HL-60 (cell line): ENCODE data around the gene RAPGEF4.

Experiments used
- DNase-seq, 2 experiments: peaks; one replicate each; pipeline ENCODE4 v3.0.0-alpha.2; 2010 to 2020; ENCODE audit warnings: low read depth in 1 of 2, low spot score in 1 of 2
- H3K27ac ChIP-seq: fragments of 250-450 bp; sonication (Bioruptor Pico); replicated peaks from 2 replicates; pipeline ENCODE4 v1.5.1; 2020; ENCODE audit warnings: mild to moderate bottlenecking, moderate library complexity
- H3K27me3 ChIP-seq: fragments of 250-450 bp; sonication (Bioruptor Pico); 2 replicates; pipeline ENCODE4 v1.5.1; 2021; ENCODE audit warnings: mild to moderate bottlenecking, moderate library complexity; ENCODE audit not compliant: insufficient read depth, poor library complexity, severe bottlenecking
- H3K4me3 ChIP-seq: replicated peaks from 2 replicates; pipeline ENCODE4 v1.5.1; 2011; ENCODE audit warnings: mild to moderate bottlenecking, control low read depth, low read length; ENCODE audit not compliant: insufficient read depth
- GABPA ChIP-seq: IDR thresholded peaks from 2 replicates; pipeline ENCODE4 v1.6.1; 2012; ENCODE audit warnings: low read depth
- POLR2AphosphoS5 ChIP-seq: IDR thresholded peaks from 2 replicates; pipeline ENCODE4 v1.6.1; 2012; ENCODE audit warnings: low read depth
- REST ChIP-seq: IDR thresholded peaks from 2 replicates; pipeline ENCODE4 v1.6.1; 2012; ENCODE audit warnings: low read depth; ENCODE audit not compliant: insufficient replicate concordance
- SPI1 ChIP-seq: IDR thresholded peaks from 2 replicates; pipeline ENCODE4 v1.6.1; 2012; ENCODE audit warnings: low read depth, mild to moderate bottlenecking, borderline replicate concordance
- TF ChIP-seq, protein P1 (sequence below): IDR thresholded peaks from one replicate; pipeline ENCODE4 v1.5.1; 2011; ENCODE audit warnings: low read length, control low read depth, inconsistent platforms; ENCODE audit not compliant: insufficient read depth

The RAPGEF4 gene

DNA sequence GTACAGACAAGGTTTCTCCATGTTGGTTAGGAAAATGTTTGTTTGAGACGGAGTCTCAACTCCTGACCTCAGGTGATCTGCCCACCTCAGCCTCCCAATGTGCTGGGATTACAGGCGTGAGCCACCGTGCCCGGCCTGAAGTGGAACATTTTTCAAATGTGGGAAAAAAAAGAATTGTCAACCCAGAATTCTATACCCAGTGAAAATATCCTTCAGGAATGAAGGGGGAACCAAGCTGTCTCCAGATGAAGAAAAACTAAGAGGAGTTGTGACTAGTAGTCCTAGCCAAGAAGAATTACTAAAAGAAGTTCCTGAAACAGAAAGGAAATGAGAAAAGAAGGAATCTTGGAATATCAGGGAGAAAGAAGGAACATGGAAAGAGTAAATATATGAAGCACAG, 25.7 kb downstream of the RAPGEF4 start:
- H3K4me3 ChIP-seq, result no peak overlapping the region
- no peaks in the 10 kb centered on the region for H3K27me3 ChIP-seq
- DNase-seq, result no peak
- H3K27ac ChIP-seq, result no peak overlapping the region
- TF ChIP-seq REST (no peak), SPI1 (no peak), GABPA (no peak), POLR2AphosphoS5 (no peak)
- TF ChIP-seq, protein P1, sequence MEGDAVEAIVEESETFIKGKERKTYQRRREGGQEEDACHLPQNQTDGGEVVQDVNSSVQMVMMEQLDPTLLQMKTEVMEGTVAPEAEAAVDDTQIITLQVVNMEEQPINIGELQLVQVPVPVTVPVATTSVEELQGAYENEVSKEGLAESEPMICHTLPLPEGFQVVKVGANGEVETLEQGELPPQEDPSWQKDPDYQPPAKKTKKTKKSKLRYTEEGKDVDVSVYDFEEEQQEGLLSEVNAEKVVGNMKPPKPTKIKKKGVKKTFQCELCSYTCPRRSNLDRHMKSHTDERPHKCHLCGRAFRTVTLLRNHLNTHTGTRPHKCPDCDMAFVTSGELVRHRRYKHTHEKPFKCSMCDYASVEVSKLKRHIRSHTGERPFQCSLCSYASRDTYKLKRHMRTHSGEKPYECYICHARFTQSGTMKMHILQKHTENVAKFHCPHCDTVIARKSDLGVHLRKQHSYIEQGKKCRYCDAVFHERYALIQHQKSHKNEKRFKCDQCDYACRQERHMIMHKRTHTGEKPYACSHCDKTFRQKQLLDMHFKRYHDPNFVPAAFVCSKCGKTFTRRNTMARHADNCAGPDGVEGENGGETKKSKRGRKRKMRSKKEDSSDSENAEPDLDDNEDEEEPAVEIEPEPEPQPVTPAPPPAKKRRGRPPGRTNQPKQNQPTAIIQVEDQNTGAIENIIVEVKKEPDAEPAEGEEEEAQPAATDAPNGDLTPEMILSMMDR, result no peak

DNA sequence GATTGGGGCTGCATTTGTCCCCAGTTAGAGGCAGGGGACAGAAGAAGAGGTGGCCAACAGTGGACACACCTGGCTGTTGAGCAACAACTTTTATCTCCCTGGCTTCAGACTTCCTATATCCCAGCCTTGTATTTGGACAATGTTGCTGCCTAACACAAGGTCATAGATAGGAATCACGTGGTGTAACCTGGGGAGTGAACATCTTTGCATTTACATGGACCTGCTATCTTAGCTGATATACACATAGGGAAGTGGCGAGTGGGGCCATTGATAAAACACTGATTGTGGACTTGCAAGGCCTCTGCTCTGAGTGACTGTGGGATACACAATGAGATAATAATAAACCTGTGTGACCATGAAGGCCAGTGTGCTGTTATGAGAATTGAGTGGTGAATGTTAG, 26.9 kb downstream of the RAPGEF4 start:
- DNase-seq, result no peak
- TF ChIP-seq POLR2AphosphoS5 (no peak), GABPA (no peak), REST (no peak), SPI1 (no peak)
- TF ChIP-seq, protein P1, result no peak
- no peak overlapping the region for H3K27ac ChIP-seq
- no peaks in the 10 kb centered on the region for H3K27me3 ChIP-seq
- H3K4me3 ChIP-seq, result no peak overlapping the region

DNA sequence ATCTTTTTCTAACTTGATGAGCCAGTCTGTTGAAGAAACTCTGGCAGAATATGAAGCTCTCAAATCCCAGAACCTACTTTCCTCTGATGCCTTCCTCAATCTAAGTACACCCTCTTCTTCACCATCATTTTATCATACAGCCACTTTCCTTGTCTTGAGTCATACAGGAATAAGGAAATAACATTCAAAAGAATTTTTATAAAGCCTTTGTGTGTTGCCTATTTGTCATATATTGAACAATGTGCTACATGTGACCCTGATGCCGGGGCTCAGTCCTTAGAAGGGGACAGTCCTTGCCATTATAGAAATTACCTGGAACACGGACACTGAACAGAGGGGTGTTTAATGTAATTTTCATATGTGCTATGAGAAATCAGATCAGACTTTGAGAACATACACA, 27.4 kb downstream of the RAPGEF4 start:
- TF ChIP-seq GABPA, result no peak
- no peak for TF ChIP-seq REST
- TF ChIP-seq SPI1, result no peak
- TF ChIP-seq, protein P1, result no peak
- TF ChIP-seq POLR2AphosphoS5, result no peak
- Histone ChIP-seq H3K4me3 (no peak overlapping the region), H3K27me3 (no peaks in the 10 kb centered on the region), H3K27ac (no peak overlapping the region)
- no peak for DNase-seq
